IMR-90 (cell line): ENCODE results near the gene CCDC77. TPM values are rescaled to one million over a fixed set of nuclear protein-coding genes. Genes with fewer than 3 reads are reported as not detected.

Experiments
- ATAC-seq: fragments of 200-7000 bp; cut with Tn5 transposase; 2 replicates; pipeline ENCODE4 v1.9.1; 2020; ENCODE audit warnings: low read depth, mild to moderate bottlenecking, moderate library complexity
- BruUV-seq: library from RNA; stranded (reverse); fragments of 400-500 nt; replicated peaks from 2 replicates; lab custom pipeline; 2021; lab: Mats Ljungman, UMichigan
- CTCF ChIA-PET: fragments of 300-600 bp; formaldehyde crosslinking; extraction: SDS; loops from one replicate; lab custom pipeline; 2021; ENCODE audit warnings: antibody characterized with exemption; lab: Yijun Ruan, JAX
- POLR2A ChIA-PET: fragments of 300-600 bp; sonication (Branson Sonifier 250); formaldehyde crosslinking; loops from one replicate; lab custom pipeline; 2022; ENCODE audit warnings: antibody characterized with exemption; ENCODE audit not compliant: unreplicated experiment; lab: Charles Lee
- DNase-seq: peaks from one replicate; pipeline ENCODE4 v3.0.0; 2013
- H2AFZ ChIP-seq: replicated peaks from 2 replicates; pipeline ENCODE3; 2013; ENCODE audit warnings: low read length, mild to moderate bottlenecking; ENCODE audit not compliant: poor library complexity
- H2AK5ac ChIP-seq: 2 replicates; pipeline ENCODE4 v1.6.1; 2013; ENCODE audit warnings: low read depth, low read length, inconsistent platforms
- H2AK9ac ChIP-seq: replicated peaks from 2 replicates; pipeline ENCODE3; 2013; ENCODE audit warnings: mild to moderate bottlenecking, low read depth, low read length, moderate library complexity; ENCODE audit not compliant: poor library complexity
- H2BK120ac ChIP-seq: 2 replicates; pipeline ENCODE4 v1.6.1; 2013; ENCODE audit warnings: low read depth, low read length, inconsistent platforms
- H2BK15ac ChIP-seq: 3 replicates; pipeline ENCODE4 v1.6.1; 2013; ENCODE audit warnings: low read depth, low read length, inconsistent platforms
- H2BK20ac ChIP-seq: 2 replicates; pipeline ENCODE4 v1.6.1; 2013; ENCODE audit warnings: low read depth, mild to moderate bottlenecking, inconsistent platforms, low read length, moderate library complexity
- H2BK5ac ChIP-seq: 2 replicates; pipeline ENCODE4 v1.6.1; 2013; ENCODE audit warnings: mild to moderate bottlenecking, low read depth, low read length, inconsistent platforms; ENCODE audit not compliant: poor library complexity, severe bottlenecking
- H3K14ac ChIP-seq: replicated peaks from 2 replicates; pipeline ENCODE4 v1.6.1; 2013; ENCODE audit warnings: low read depth, low read length, inconsistent platforms
- H3K18ac ChIP-seq: 2 replicates; pipeline ENCODE4 v1.6.1; 2013; ENCODE audit warnings: low read depth, low read length, control low read depth
- H3K23ac ChIP-seq: 2 replicates; pipeline ENCODE4 v1.6.1; 2013; ENCODE audit warnings: low read depth, low read length, inconsistent platforms
- H3K27ac ChIP-seq: 2 replicates; pipeline ENCODE4 v1.5.1; 2013; ENCODE audit warnings: mild to moderate bottlenecking, control low read depth, low read length; ENCODE audit not compliant: insufficient read depth
- H3K27me3 ChIP-seq: 2 replicates; pipeline ENCODE4 v1.6.1; 2013; ENCODE audit warnings: low read length; ENCODE audit not compliant: control insufficient read depth, insufficient read depth
- H3K36me3 ChIP-seq: 2 replicates; pipeline ENCODE4 v1.6.1; 2013; ENCODE audit warnings: low read length, mixed read lengths; ENCODE audit not compliant: control insufficient read depth, insufficient read depth
- H3K4ac ChIP-seq: 2 replicates; pipeline ENCODE4 v1.6.1; 2013; ENCODE audit warnings: low read depth, low read length, inconsistent platforms
- H3K4me1 ChIP-seq: 2 replicates; pipeline ENCODE4 v1.6.1; 2013; ENCODE audit warnings: low read length, mixed read lengths; ENCODE audit not compliant: control insufficient read depth, insufficient read depth
- H3K4me2 ChIP-seq: 2 replicates; pipeline ENCODE4 v1.6.1; 2013; ENCODE audit warnings: low read depth, mild to moderate bottlenecking, control low read depth, low read length, moderate library complexity
- H3K4me3 ChIP-seq: 2 replicates; pipeline ENCODE4 v1.5.1; 2013; ENCODE audit warnings: low read depth, mild to moderate bottlenecking, control low read depth, low read length, moderate library complexity; ENCODE audit not compliant: insufficient read depth
- H3K56ac ChIP-seq: 2 replicates; pipeline ENCODE4 v1.6.1; 2013; ENCODE audit warnings: low read length, inconsistent platforms; ENCODE audit not compliant: insufficient read depth; ENCODE audit errors: extremely low read depth
- H3K79me1 ChIP-seq, 2 experiments: 2 replicates each; pipeline ENCODE4 v1.6.1; 2013; ENCODE audit warnings: low read length in 2 of 2, inconsistent platforms in 1 of 2, low read depth in 1 of 2
- H3K9ac ChIP-seq: 2 replicates; pipeline ENCODE4 v1.6.1; 2013; ENCODE audit warnings: low read depth, low read length, control low read depth
- H3K9me1 ChIP-seq: 2 replicates; pipeline ENCODE4 v1.6.1; 2013; ENCODE audit warnings: low read length, inconsistent platforms; ENCODE audit not compliant: insufficient read depth
- H3K9me3 ChIP-seq: 2 replicates; pipeline ENCODE4 v1.6.1; 2013; ENCODE audit warnings: low read length; ENCODE audit not compliant: control insufficient read depth, insufficient read depth
- H4K20me1 ChIP-seq: 2 replicates; pipeline ENCODE4 v1.6.1; 2013; ENCODE audit warnings: low read length, inconsistent platforms; ENCODE audit not compliant: insufficient read depth
- H4K5ac ChIP-seq: 2 replicates; pipeline ENCODE4 v1.6.1; 2013; ENCODE audit warnings: mild to moderate bottlenecking, low read depth, low read length, control low read depth
- H4K8ac ChIP-seq, 2 experiments: 2 replicates each; pipeline ENCODE4 v1.6.1; 2013; ENCODE audit warnings: low read depth in 2 of 2, low read length in 2 of 2, control low read depth in 1 of 2, inconsistent platforms in 1 of 2
- H4K91ac ChIP-seq: 2 replicates; pipeline ENCODE4 v1.6.1; 2013; ENCODE audit warnings: low read depth, low read length, inconsistent platforms; ENCODE audit not compliant: insufficient read depth
- BHLHE40 ChIP-seq: fragments of 150-350 bp; IDR thresholded peaks from 2 replicates; pipeline ENCODE4 v1.6.1; 2016; ENCODE audit warnings: mild to moderate bottlenecking, low read depth, low read length
- CHD1 ChIP-seq: IDR thresholded peaks from 2 replicates; pipeline ENCODE4 v1.6.1; 2012; ENCODE audit warnings: low read depth, low read length, improper control_type of control experiment
- CTCF ChIP-seq: conservative IDR thresholded peaks from 2 replicates; pipeline ENCODE4 v1.5.1; 2012; ENCODE audit warnings: mild to moderate bottlenecking, low read depth, low read length, improper control_type of control experiment
- ELK1 ChIP-seq: fragments of 150-350 bp; IDR thresholded peaks from 2 replicates; pipeline ENCODE4 v1.6.1; 2016; ENCODE audit warnings: low read depth, mild to moderate bottlenecking, low read length, moderate library complexity, borderline replicate concordance
- MAZ ChIP-seq: IDR thresholded peaks from 2 replicates; pipeline ENCODE4 v1.6.1; 2012; ENCODE audit warnings: low read depth, mild to moderate bottlenecking, low read length, improper control_type of control experiment, moderate library complexity, borderline replicate concordance
- MXI1 ChIP-seq: IDR thresholded peaks from 2 replicates; pipeline ENCODE4 v1.6.1; 2012; ENCODE audit warnings: low read depth, mild to moderate bottlenecking, low read length, moderate library complexity, borderline replicate concordance
- POLR2A ChIP-seq: IDR thresholded peaks from 2 replicates; pipeline ENCODE4 v1.6.1; 2012; ENCODE audit warnings: mild to moderate bottlenecking, low read depth, low read length
- SMC3 ChIP-seq: fragments of 150-350 bp; IDR thresholded peaks from 2 replicates; pipeline ENCODE4 v1.6.1; 2016; ENCODE audit warnings: low read depth, mild to moderate bottlenecking, antibody characterized with exemption, low read length, moderate library complexity
- WGBS, 2 experiments: methylation state at CpG; one replicate each; pipeline versions ENCODE4 v1.1.5 to v1.1.7; 2013; ENCODE audit warnings: missing lambda C conversion rate in 2 of 2; ENCODE audit not compliant: insufficient read length in 1 of 2; ENCODE audit errors: extremely low coverage in 2 of 2; 5-methylcytosine and 5-hydroxymethylcytosine counted together
- dilution Hi-C: fragments of 300-500 bp; cut with HindIII; formaldehyde crosslinking; loops from one replicate; pipeline ENCODE4 v1.14.3; 2018; ENCODE audit warnings: low sequenced_read_pairs; ENCODE audit not compliant: unreplicated experiment
- in situ Hi-C: fragments of 300-500 bp; cut with MboI; formaldehyde crosslinking; loops from 3 replicates; pipeline ENCODE4 v1.14.3; 2019; ENCODE audit warnings: low sequenced_read_pairs, inconsistent platforms, mixed read lengths
- intact Hi-C: fragments of 100-400 bp; cut with micrococcal nuclease; formaldehyde crosslinking; loops from 2 replicates; pipeline ENCODE4 v1.10.0; 2022
- polyA plus RNA-seq, 3 experiments: library from polyadenylated mRNA; depleted of rRNA; stranded (reverse); fragments of >200 nt; gene quantifications; 2 replicates each; pipeline ENCODE4 v1.2.3, GENCODE V29; 2012; ENCODE audit warnings: low replicate concordance in 1 of 3
- total RNA-seq: library from RNA; depleted of rRNA; stranded (reverse); fragments of >200 nt; gene quantifications from 2 replicates; pipeline ENCODE4 v1.2.3, GENCODE V29; 2012

The CCDC77 gene
- total and polyA plus RNA-seq, 2 of the 4 experiments (the other 2 are of a cell fraction), result 6.6 to 7.2 TPM

- H3K27me3 ChIP-seq, result peaks cover 57% of the 10 kb centered on the region
- no peak overlapping the region for H2AK5ac ChIP-seq
- H3K36me3 ChIP-seq, result no peaks in the 10 kb centered on the region
- no TSS peak for BruUV-seq
- WGBS, 2 experiments, result 80% methylated on average over 1 of the region's 11 CpGs; no CpG with 5 or more reads in 1 of the 2 experiments
- no peak for DNase-seq
- H2AFZ ChIP-seq, result no peak overlapping the region
- H4K20me1 ChIP-seq, result no peaks in the 10 kb centered on the region
- no peak overlapping the region for H3K23ac ChIP-seq
- no peak for TF ChIP-seq POLR2A
- no peak for TF ChIP-seq CTCF
- no peak for TF ChIP-seq MXI1
- TF ChIP-seq MAZ, result no peak
- TF ChIP-seq BHLHE40, result no peak
- TF ChIP-seq SMC3, result no peak
- TF ChIP-seq ELK1, result no peak
- no peak for TF ChIP-seq CHD1
- no peak overlapping the region for H3K14ac ChIP-seq
- H4K5ac ChIP-seq, result no peak overlapping the region
- no peak overlapping the region for H2BK20ac ChIP-seq
- H2BK5ac ChIP-seq, result no peak overlapping the region
- no peak overlapping the region for H3K27ac ChIP-seq
- CTCF ChIA-PET, result no interaction called here
- H2AK9ac ChIP-seq, result no peak overlapping the region
- no peak overlapping the region for H3K56ac ChIP-seq
- H2BK120ac ChIP-seq, result no peak overlapping the region
- peaks cover 2% of the 10 kb centered on the region; the same call in 1 of the 2 replicates for H3K9me3 ChIP-seq
- H3K9ac ChIP-seq, result no peak overlapping the region
- no peaks in the 10 kb centered on the region; the same call in 1 of the 2 replicates for H3K4me1 ChIP-seq
- H4K91ac ChIP-seq, result no peak overlapping the region
- POLR2A ChIA-PET, result no interaction called here
- no peaks in the 10 kb centered on the region for H3K9me1 ChIP-seq
- intact Hi-C loops, result no loop called here
- H3K4ac ChIP-seq, result no peak overlapping the region
- H3K79me1 ChIP-seq, result no peaks in the 10 kb centered on the region
- in situ Hi-C loops, result no loop called here
- ATAC-seq, result no peak
- no peak overlapping the region for H3K18ac ChIP-seq
- no peak overlapping the region for H2BK15ac ChIP-seq
- no peak overlapping the region for H3K4me3 ChIP-seq
- no peak overlapping the region for H4K8ac ChIP-seq
- H3K4me2 ChIP-seq, result no peak overlapping the region
- dilution Hi-C loops, result no loop called here
Observed at GRCh38 chr12:484096-484495, 82.7 kb downstream of the CCDC77 start.
